GM10266 (cell line): Measurements from ENCODE around the gene KIF11.
"Not testable (repeated sequence)": the region's sequence is repeated elsewhere in the genome, so short reads cannot be mapped to it uniquely, and the experiment has no call there.

ENCODE experiments used
- DNase-seq: peaks from one replicate; pipeline ENCODE4 v3.0.0; 2012; ENCODE audit errors: extremely low spot score
- CTCF ChIP-seq: IDR thresholded peaks from 2 replicates; pipeline ENCODE4 v1.5.1; 2012; ENCODE audit warnings: mild to moderate bottlenecking, low read depth; ENCODE audit not compliant: control insufficient read depth, insufficient read depth; ENCODE audit errors: missing control alignments

Gene KIF11

GRCh38 chr10:92559046-92559445 lies 33.9 kb upstream of the KIF11 start:
- DNase-seq, result no peak
- TF ChIP-seq CTCF, result no peak

GRCh38 chr10:92562424-92562823 lies 30.5 kb upstream of the KIF11 start:
- TF ChIP-seq CTCF, result no peak
- no peak for DNase-seq

- peak; percentile 58 for DNase-seq
Measured at GRCh38 chr10:92567952-92568600, 24.9 kb upstream of the KIF11 start.

GRCh38 chr10:92569071-92569470 lies 23.9 kb upstream of the KIF11 start:
- no peak for DNase-seq
- no peak for TF ChIP-seq CTCF

More at GRCh38 chr10:92567952-92568600, 24.9 kb upstream of the KIF11 start:
- no peak for TF ChIP-seq CTCF

GRCh38 chr10:92569663-92570062 lies 23.3 kb upstream of the KIF11 start:
- not testable (repeated sequence) for DNase-seq

- no peak for TF ChIP-seq CTCF
- no peak for DNase-seq
Measured at GRCh38 chr10:92571649-92572048, 21.3 kb upstream of the KIF11 start.

GRCh38 chr10:92572362-92573090 lies 20.4 kb upstream of the KIF11 start:
- TF ChIP-seq CTCF, result no peak
- DNase-seq, result peak; percentile 24
